Measurements from ENCODE around the gene CLMN.
A peak's percentile ranks its signal among the peaks of the same experiment; 100 is the strongest.

Gene CLMN

GRCh38 chr14:95361373-95362137 is 41.8 kb upstream of the CLMN start:
- H2AK5ac ChIP-seq (ENCODE audit: low read length) = no peak overlapping the region
- no peak overlapping the region for H2BK5ac ChIP-seq (ENCODE audit: low read length)
- no peak overlapping the region for H2BK120ac ChIP-seq (ENCODE audit: low read depth, low read length)
- no peak overlapping the region for H3K4ac ChIP-seq (ENCODE audit: low read depth, low read length)
- WGBS (ENCODE audit: extremely low coverage, insufficient coverage, low lambda C conversion rate) = no CpG with 5 or more reads among the region's 19 CpGs
- no peak overlapping the region for H3K27ac ChIP-seq (ENCODE audit: low read depth, low read length)
- H4K8ac ChIP-seq (ENCODE audit: low read depth, low read length) = no peak overlapping the region
- no peaks in the 10 kb centered on the region for H3K79me1 ChIP-seq (ENCODE audit: low read length)
- no peak overlapping the region for H3K4me3 ChIP-seq (ENCODE audit: low read length)
- peak overlapping the region; percentile 54 for H3K4me2 ChIP-seq (ENCODE audit: low read length)
- DNase-seq = peak; percentile 94
- H3K23ac ChIP-seq (ENCODE audit: low read length) = no peak overlapping the region
- H3K4me1 ChIP-seq (ENCODE audit: control insufficient read depth, low read depth, low read length) = no peaks in the 10 kb centered on the region
- H3K9ac ChIP-seq (ENCODE audit: low read length) = peak overlapping the region; percentile 6
- no peak overlapping the region for H3K18ac ChIP-seq (ENCODE audit: low read length)
- no peaks in the 10 kb centered on the region for H3K36me3 ChIP-seq (ENCODE audit: control insufficient read depth, insufficient read depth, low read length)
- H4K5ac ChIP-seq (ENCODE audit: low read length) = no peak overlapping the region
- no peak overlapping the region for H2BK15ac ChIP-seq (replicated peaks; ENCODE audit: low read depth)
- H3K56ac ChIP-seq (ENCODE audit: low read length) = peak overlapping the region; percentile 11
- H3K79me2 ChIP-seq (ENCODE audit: control insufficient read depth, insufficient read depth, low read length) = no peaks in the 10 kb centered on the region
- H3K27me3 ChIP-seq (ENCODE audit: insufficient read depth, low read length, poor library complexity) = no peaks in the 10 kb centered on the region

- H3K79me2 ChIP-seq (ENCODE audit: control insufficient read depth, insufficient read depth, low read length) = no peaks in the 10 kb centered on the region
- no peak overlapping the region for H3K4ac ChIP-seq (ENCODE audit: low read depth, low read length)
- no peak overlapping the region for H4K5ac ChIP-seq (ENCODE audit: low read length)
- no peaks in the 10 kb centered on the region for H3K4me1 ChIP-seq (ENCODE audit: control insufficient read depth, low read depth, low read length)
- peak overlapping the region; percentile 88 for H3K18ac ChIP-seq (ENCODE audit: low read length)
- peak overlapping the region; percentile 0 for H2BK120ac ChIP-seq (ENCODE audit: low read depth, low read length)
- no peaks in the 10 kb centered on the region for H3K79me1 ChIP-seq (ENCODE audit: low read length)
- H3K27me3 ChIP-seq (ENCODE audit: insufficient read depth, low read length, poor library complexity) = no peaks in the 10 kb centered on the region
- H3K36me3 ChIP-seq (ENCODE audit: control insufficient read depth, insufficient read depth, low read length) = no peaks in the 10 kb centered on the region
- no peak overlapping the region for H4K8ac ChIP-seq (ENCODE audit: low read depth, low read length)
- H2AK5ac ChIP-seq (ENCODE audit: low read length) = no peak overlapping the region
- H3K4me2 ChIP-seq (ENCODE audit: low read length) = no peak overlapping the region
- H3K56ac ChIP-seq (ENCODE audit: low read length) = peak overlapping the region; percentile 56
- no peak overlapping the region for H2BK15ac ChIP-seq (replicated peaks; ENCODE audit: low read depth)
- H3K4me3 ChIP-seq (ENCODE audit: low read length) = no peak overlapping the region
- peak; percentile 67 for DNase-seq
- H3K9ac ChIP-seq (ENCODE audit: low read length) = peak overlapping the region; percentile 12
- no peak overlapping the region for H3K27ac ChIP-seq (ENCODE audit: low read depth, low read length)
- H2BK5ac ChIP-seq (ENCODE audit: low read length) = no peak overlapping the region
- WGBS (ENCODE audit: extremely low coverage, insufficient coverage, low lambda C conversion rate) = no CpG with 5 or more reads among the region's 9 CpGs
- no peak overlapping the region for H3K23ac ChIP-seq (ENCODE audit: low read length)
Observed at GRCh38 chr14:95360828-95361227, 41.1 kb upstream of the CLMN start.

GRCh38 chr14:95359994-95360826 is 40.5 kb upstream of the CLMN start:
- no peak overlapping the region for H2BK15ac ChIP-seq (replicated peaks; ENCODE audit: low read depth)
- no peaks in the 10 kb centered on the region for H3K36me3 ChIP-seq (ENCODE audit: control insufficient read depth, insufficient read depth, low read length)
- no peak overlapping the region for H3K4me3 ChIP-seq (ENCODE audit: low read length)
- no peak overlapping the region for H2AK5ac ChIP-seq (ENCODE audit: low read length)
- H3K18ac ChIP-seq (ENCODE audit: low read length) = peak overlapping the region; percentile 88
- no peaks in the 10 kb centered on the region for H3K27me3 ChIP-seq (ENCODE audit: insufficient read depth, low read length, poor library complexity)
- no peak overlapping the region for H3K23ac ChIP-seq (ENCODE audit: low read length)
- no peak overlapping the region for H2BK5ac ChIP-seq (ENCODE audit: low read length)
- no CpG with 5 or more reads among the region's 47 CpGs for WGBS (ENCODE audit: extremely low coverage, insufficient coverage, low lambda C conversion rate)
- peak overlapping the region; percentile 12 for H3K9ac ChIP-seq (ENCODE audit: low read length)
- no peak overlapping the region for H3K27ac ChIP-seq (ENCODE audit: low read depth, low read length)
- H4K8ac ChIP-seq (ENCODE audit: low read depth, low read length) = no peak overlapping the region
- H2BK120ac ChIP-seq (ENCODE audit: low read depth, low read length) = peak overlapping the region; percentile 0
- H3K4me2 ChIP-seq (ENCODE audit: low read length) = no peak overlapping the region
- H3K79me2 ChIP-seq (ENCODE audit: control insufficient read depth, insufficient read depth, low read length) = no peaks in the 10 kb centered on the region
- no peak overlapping the region for H4K5ac ChIP-seq (ENCODE audit: low read length)
- H3K4me1 ChIP-seq (ENCODE audit: control insufficient read depth, low read depth, low read length) = no peaks in the 10 kb centered on the region
- peak; percentile 72 for DNase-seq
- H3K79me1 ChIP-seq (ENCODE audit: low read length) = no peaks in the 10 kb centered on the region
- H3K4ac ChIP-seq (ENCODE audit: low read depth, low read length) = no peak overlapping the region
- H3K56ac ChIP-seq (ENCODE audit: low read length) = peak overlapping the region; percentile 56

- Histone ChIP-seq H4K5ac (ENCODE audit: low read length) (no peak overlapping the region), H3K79me2 (ENCODE audit: control insufficient read depth, insufficient read depth, low read length) (no peaks in the 10 kb centered on the region), H3K79me1 (ENCODE audit: low read length) (no peaks in the 10 kb centered on the region), H3K9ac (ENCODE audit: low read length) (no peak overlapping the region), H3K4ac (ENCODE audit: low read depth, low read length) (no peak overlapping the region), H2BK120ac (ENCODE audit: low read depth, low read length) (no peak overlapping the region), H4K8ac (ENCODE audit: low read depth, low read length) (no peak overlapping the region), H3K4me1 (ENCODE audit: control insufficient read depth, low read depth, low read length) (no peaks in the 10 kb centered on the region), H2AK5ac (ENCODE audit: low read length) (no peak overlapping the region), H3K23ac (ENCODE audit: low read length) (no peak overlapping the region), H3K4me3 (ENCODE audit: low read length) (no peak overlapping the region), H2BK15ac (replicated peaks; ENCODE audit: low read depth) (no peak overlapping the region), H3K27ac (ENCODE audit: low read depth, low read length) (no peak overlapping the region), H3K56ac (ENCODE audit: low read length) (no peak overlapping the region), H2BK5ac (ENCODE audit: low read length) (no peak overlapping the region), H3K27me3 (ENCODE audit: insufficient read depth, low read length, poor library complexity) (no peaks in the 10 kb centered on the region), H3K18ac (ENCODE audit: low read length) (no peak overlapping the region), H3K36me3 (ENCODE audit: control insufficient read depth, insufficient read depth, low read length) (no peaks in the 10 kb centered on the region), H3K4me2 (ENCODE audit: low read length) (no peak overlapping the region)
- WGBS (ENCODE audit: extremely low coverage, insufficient coverage, low lambda C conversion rate) = no CpG with 5 or more reads among the region's 14 CpGs
- no peak for DNase-seq
Observed at GRCh38 chr14:95356245-95356869, 36.6 kb upstream of the CLMN start.

- Histone ChIP-seq H3K18ac (ENCODE audit: low read length) (no peak overlapping the region), H3K4me3 (ENCODE audit: low read length) (no peak overlapping the region), H3K27me3 (ENCODE audit: insufficient read depth, low read length, poor library complexity) (no peaks in the 10 kb centered on the region), H3K9ac (ENCODE audit: low read length) (no peak overlapping the region), H3K27ac (ENCODE audit: low read depth, low read length) (no peak overlapping the region), H2BK5ac (ENCODE audit: low read length) (no peak overlapping the region), H2AK5ac (ENCODE audit: low read length) (no peak overlapping the region), H2BK15ac (replicated peaks; ENCODE audit: low read depth) (no peak overlapping the region), H3K4me1 (ENCODE audit: control insufficient read depth, low read depth, low read length) (no peaks in the 10 kb centered on the region), H3K23ac (ENCODE audit: low read length) (no peak overlapping the region), H3K79me2 (ENCODE audit: control insufficient read depth, insufficient read depth, low read length) (no peaks in the 10 kb centered on the region), H4K8ac (ENCODE audit: low read depth, low read length) (no peak overlapping the region), H3K4me2 (ENCODE audit: low read length) (no peak overlapping the region), H3K4ac (ENCODE audit: low read depth, low read length) (no peak overlapping the region), H2BK120ac (ENCODE audit: low read depth, low read length) (no peak overlapping the region), H3K56ac (ENCODE audit: low read length) (no peak overlapping the region), H3K79me1 (ENCODE audit: low read length) (no peaks in the 10 kb centered on the region), H3K36me3 (ENCODE audit: control insufficient read depth, insufficient read depth, low read length) (no peaks in the 10 kb centered on the region), H4K5ac (ENCODE audit: low read length) (no peak overlapping the region)
- no peak for DNase-seq
- WGBS (ENCODE audit: extremely low coverage, insufficient coverage, low lambda C conversion rate) = no CpG with 5 or more reads among the region's 3 CpGs
Observed at GRCh38 chr14:95355422-95355821, 35.7 kb upstream of the CLMN start.
